ENCODE results near the gene PRM3. TPM values are rescaled to one million over a fixed set of nuclear protein-coding genes. Genes with fewer than 3 reads are reported as not detected.

Gene PRM3
- polyA plus RNA-seq, 2 of the 4 experiments (the other 2 are of a cell fraction), result not detected

DNA sequence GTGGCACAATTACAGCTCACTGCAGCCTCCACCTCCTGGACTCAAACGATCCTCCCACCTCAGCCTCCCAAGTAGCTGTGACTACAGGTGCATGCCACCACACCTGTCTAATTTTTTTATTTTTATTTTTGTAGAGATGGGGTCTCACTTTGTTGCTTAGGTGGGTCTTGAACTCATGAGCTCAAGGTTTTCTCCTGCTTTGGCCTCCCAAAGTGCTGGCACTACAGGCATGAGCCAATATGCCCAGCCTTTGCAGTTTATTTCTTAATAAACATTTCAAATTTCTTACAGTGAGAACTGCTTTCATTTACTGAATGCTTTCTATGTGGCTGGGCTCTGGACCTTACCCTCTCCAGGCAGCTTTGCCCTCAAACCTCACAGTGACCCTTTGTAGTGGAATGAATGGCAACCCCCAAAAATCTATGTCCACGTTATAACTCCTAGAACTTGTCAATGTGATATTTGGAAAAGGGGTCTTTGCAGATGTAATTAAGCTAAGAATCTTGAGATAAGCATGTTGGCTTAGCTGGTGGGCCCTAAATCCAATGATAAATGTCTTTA, 2.7 kb downstream of the PRM3 start:
- 40% methylated on average over 2 of the region's 2 CpGs for WGBS (ENCODE audit: missing lambda C conversion rate)
- no peak for FAIRE-seq
- POLR2A ChIA-PET, result no interaction called here

DNA sequence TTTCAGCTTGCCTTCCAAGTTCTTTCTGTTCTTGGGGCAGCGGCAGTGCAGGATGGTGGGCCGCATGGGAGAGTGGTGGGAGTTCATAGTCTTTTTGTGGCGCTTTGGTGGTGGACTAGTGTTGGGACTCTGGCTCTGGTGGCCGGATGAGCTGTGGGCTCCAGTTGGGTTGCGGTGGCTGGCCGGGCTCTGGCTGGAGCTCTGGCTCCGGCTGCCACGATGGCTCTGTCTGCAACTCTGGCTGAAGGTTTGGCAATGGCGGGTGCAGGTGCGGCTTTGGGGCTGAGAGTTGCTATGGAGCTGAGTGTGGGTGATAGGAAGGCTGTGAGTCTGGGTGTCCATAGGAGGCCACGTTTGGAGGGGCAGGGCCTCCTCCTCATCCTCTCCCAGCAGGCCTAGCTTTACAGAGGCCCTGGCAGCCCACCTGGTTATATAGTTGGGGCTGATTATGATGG, 4.5 kb downstream of the PRM3 start, which contains the start of gene TNP2:
TNP2 (minus strand) TSS at position 405 of the 455 bp plus-strand sequence; CDS start at position 342, 63 bp downstream.
- no peak for TF ChIP-seq CBX8 (IDR thresholded peaks at IDR 0.05)
- no peak for TF ChIP-seq JUN (IDR thresholded peaks at IDR 0.05)
- no peak for TF ChIP-seq KDM1A (IDR thresholded peaks at IDR 0.05; ENCODE audit: low read depth)
- no peak for TF ChIP-seq ESRRA (IDR thresholded peaks at IDR 0.05; ENCODE audit: borderline replicate concordance, low read length)
- TF ChIP-seq POLR2A (IDR thresholded peaks at IDR 0.05; ENCODE audit: low read length), result no peak
- TF ChIP-seq BHLHE40 (IDR thresholded peaks at IDR 0.05; ENCODE audit: low read depth, low read length), result no peak
- no peak for TF ChIP-seq ZC3H11A (IDR thresholded peaks at IDR 0.05)
- TF ChIP-seq, protein P1, sequence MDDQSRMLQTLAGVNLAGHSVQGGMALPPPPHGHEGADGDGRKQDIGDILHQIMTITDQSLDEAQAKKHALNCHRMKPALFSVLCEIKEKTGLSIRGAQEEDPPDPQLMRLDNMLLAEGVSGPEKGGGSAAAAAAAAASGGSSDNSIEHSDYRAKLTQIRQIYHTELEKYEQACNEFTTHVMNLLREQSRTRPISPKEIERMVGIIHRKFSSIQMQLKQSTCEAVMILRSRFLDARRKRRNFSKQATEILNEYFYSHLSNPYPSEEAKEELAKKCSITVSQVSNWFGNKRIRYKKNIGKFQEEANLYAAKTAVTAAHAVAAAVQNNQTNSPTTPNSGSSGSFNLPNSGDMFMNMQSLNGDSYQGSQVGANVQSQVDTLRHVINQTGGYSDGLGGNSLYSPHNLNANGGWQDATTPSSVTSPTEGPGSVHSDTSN (IDR thresholded peaks at IDR 0.05), result no peak
- TF ChIP-seq, protein P2, sequence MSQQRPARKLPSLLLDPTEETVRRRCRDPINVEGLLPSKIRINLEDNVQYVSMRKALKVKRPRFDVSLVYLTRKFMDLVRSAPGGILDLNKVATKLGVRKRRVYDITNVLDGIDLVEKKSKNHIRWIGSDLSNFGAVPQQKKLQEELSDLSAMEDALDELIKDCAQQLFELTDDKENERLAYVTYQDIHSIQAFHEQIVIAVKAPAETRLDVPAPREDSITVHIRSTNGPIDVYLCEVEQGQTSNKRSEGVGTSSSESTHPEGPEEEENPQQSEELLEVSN (IDR thresholded peaks at IDR 0.05; ENCODE audit: borderline replicate concordance, low read depth), result no peak
- TF ChIP-seq CHD4 (IDR thresholded peaks at IDR 0.05; ENCODE audit: borderline replicate concordance), result no peak
- H3K9me3 ChIP-seq, result no peaks in the 10 kb centered on the region
- H3K4me2 ChIP-seq, result no peak within 1 kb of the TSS
- ChIA-PET CTCF (interaction anchor here (0.9 to 9.1 kb wide), 3 partner anchors 12 to 305 kb away, joined by 4 to 66 read pairs (median 5); partner anchors contain the start of gene SOCS1), POLR2A (interaction anchor here (0.8 to 1.3 kb wide), 2 partner anchors 13 to 317 kb away, joined by 3 to 9 read pairs; partner anchors contain the start of genes LITAF and SOCS1)
- FAIRE-seq, result no peak
- no peak for ATAC-seq
- H3K27ac ChIP-seq, result no peak within 1 kb of the TSS
- 58% methylated on average over 9 of the region's 11 CpGs for WGBS (ENCODE audit: missing lambda C conversion rate)
- H3K4me3 ChIP-seq, result no peak within 1 kb of the TSS
- DNase-seq (ENCODE audit: low read depth in 1 of 2, low spot score in 1 of 2), result no peak
- H3K4me1 ChIP-seq, result no peaks in the 10 kb centered on the region

More for the DNA sequence above, 2.7 kb downstream of the PRM3 start:
- CTCF ChIA-PET, result interaction anchor here (1.0 to 9.1 kb wide), 3 partner anchors 14 to 307 kb away, joined by 3 to 66 read pairs (median 3); partner anchors contain the start of gene SOCS1
- H3K9me3 ChIP-seq, result no peaks in the 10 kb centered on the region
- no peaks in the 10 kb centered on the region for H3K4me1 ChIP-seq
- ATAC-seq (no peak), DNase-seq (ENCODE audit: low read depth in 1 of 2, low spot score in 1 of 2) (no peak)
- H3K27ac ChIP-seq, result no peak overlapping the region
- no peak overlapping the region for H3K4me2 ChIP-seq
- no peak for TF ChIP-seq EHMT2 (IDR thresholded peaks at IDR 0.05; ENCODE audit: low read depth)
- no peak for TF ChIP-seq HOXB5 (CRISPR knock-in tag; IDR thresholded peaks at IDR 0.05)
- TF ChIP-seq TP53 (CRISPR knock-in tag; IDR thresholded peaks at IDR 0.05), result no peak
- TF ChIP-seq HOXA7 (CRISPR knock-in tag; IDR thresholded peaks at IDR 0.05), result no peak
- TF ChIP-seq POLR2A (IDR thresholded peaks at IDR 0.05; ENCODE audit: low read length), result no peak
- TF ChIP-seq EP300 (IDR thresholded peaks at IDR 0.05), result no peak
- no peak for TF ChIP-seq RNF2 (IDR thresholded peaks at IDR 0.05; ENCODE audit: borderline replicate concordance, low read depth)
- TF ChIP-seq, protein P3, sequence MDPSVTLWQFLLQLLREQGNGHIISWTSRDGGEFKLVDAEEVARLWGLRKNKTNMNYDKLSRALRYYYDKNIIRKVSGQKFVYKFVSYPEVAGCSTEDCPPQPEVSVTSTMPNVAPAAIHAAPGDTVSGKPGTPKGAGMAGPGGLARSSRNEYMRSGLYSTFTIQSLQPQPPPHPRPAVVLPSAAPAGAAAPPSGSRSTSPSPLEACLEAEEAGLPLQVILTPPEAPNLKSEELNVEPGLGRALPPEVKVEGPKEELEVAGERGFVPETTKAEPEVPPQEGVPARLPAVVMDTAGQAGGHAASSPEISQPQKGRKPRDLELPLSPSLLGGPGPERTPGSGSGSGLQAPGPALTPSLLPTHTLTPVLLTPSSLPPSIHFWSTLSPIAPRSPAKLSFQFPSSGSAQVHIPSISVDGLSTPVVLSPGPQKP (IDR thresholded peaks at IDR 0.05; ENCODE audit: low read depth, low read length), result no peak
- no peak for TF ChIP-seq FOSB (CRISPR knock-in tag; IDR thresholded peaks at IDR 0.05)
- TF ChIP-seq KDM1A (IDR thresholded peaks at IDR 0.05; ENCODE audit: low read depth), result no peak
- TF ChIP-seq, protein P2 (IDR thresholded peaks at IDR 0.05; ENCODE audit: borderline replicate concordance, low read depth), result no peak
- H3K4me3 ChIP-seq, result no peak overlapping the region

DNA sequence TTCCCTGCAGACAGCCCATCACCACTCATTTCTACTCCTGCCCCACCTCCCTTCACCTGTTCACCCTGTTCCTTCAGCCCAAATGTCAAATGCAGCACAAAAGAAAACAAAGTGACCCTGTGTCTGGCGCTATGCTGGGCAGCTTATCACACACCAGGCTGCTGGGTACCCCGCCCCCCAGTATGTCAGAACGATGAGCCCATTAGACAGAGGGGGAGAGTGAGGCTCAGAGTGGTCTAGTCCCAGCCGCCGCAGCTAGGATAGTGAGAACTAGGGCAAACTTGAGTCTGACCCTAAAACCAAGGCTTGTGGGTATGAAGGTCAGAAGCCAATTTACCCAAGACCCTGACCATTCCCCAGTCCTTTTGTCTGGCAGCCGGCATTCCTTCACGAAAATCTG, 8.3 kb downstream of the PRM3 start:
- FAIRE-seq, result no peak

More for the DNA sequence above, 8.3 kb downstream of the PRM3 start:
- Histone ChIP-seq H3K4me2 (no peak overlapping the region), H3K9me3 (no peaks in the 10 kb centered on the region), H3K4me3 (no peak overlapping the region), H3K4me1 (no peaks in the 10 kb centered on the region), H3K27ac (no peak overlapping the region)
- TF ChIP-seq ZSCAN20 (CRISPR knock-in tag; IDR thresholded peaks at IDR 0.05) (no peak), CBX2 (IDR thresholded peaks at IDR 0.05; ENCODE audit: borderline replicate concordance, low read depth) (no peak), EHMT2 (IDR thresholded peaks at IDR 0.05; ENCODE audit: low read depth) (no peak), RNF2 (IDR thresholded peaks at IDR 0.05; ENCODE audit: borderline replicate concordance, low read depth) (no peak), MYC (IDR thresholded peaks at IDR 0.05; ENCODE audit: borderline replicate concordance, low read length) (no peak), CHD4 (IDR thresholded peaks at IDR 0.05; ENCODE audit: borderline replicate concordance) (no peak)
- TF ChIP-seq, protein P4, sequence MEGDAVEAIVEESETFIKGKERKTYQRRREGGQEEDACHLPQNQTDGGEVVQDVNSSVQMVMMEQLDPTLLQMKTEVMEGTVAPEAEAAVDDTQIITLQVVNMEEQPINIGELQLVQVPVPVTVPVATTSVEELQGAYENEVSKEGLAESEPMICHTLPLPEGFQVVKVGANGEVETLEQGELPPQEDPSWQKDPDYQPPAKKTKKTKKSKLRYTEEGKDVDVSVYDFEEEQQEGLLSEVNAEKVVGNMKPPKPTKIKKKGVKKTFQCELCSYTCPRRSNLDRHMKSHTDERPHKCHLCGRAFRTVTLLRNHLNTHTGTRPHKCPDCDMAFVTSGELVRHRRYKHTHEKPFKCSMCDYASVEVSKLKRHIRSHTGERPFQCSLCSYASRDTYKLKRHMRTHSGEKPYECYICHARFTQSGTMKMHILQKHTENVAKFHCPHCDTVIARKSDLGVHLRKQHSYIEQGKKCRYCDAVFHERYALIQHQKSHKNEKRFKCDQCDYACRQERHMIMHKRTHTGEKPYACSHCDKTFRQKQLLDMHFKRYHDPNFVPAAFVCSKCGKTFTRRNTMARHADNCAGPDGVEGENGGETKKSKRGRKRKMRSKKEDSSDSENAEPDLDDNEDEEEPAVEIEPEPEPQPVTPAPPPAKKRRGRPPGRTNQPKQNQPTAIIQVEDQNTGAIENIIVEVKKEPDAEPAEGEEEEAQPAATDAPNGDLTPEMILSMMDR (IDR thresholded peaks at IDR 0.05), result no peak
- ChIA-PET POLR2A (no interaction called here), CTCF (interaction anchor here (1.1 to 3.6 kb wide), 3 partner anchors 10 to 301 kb away, joined by 3 to 17 read pairs (median 10); no protein-coding TSS in a partner anchor)
- 70% methylated on average over 7 of the region's 7 CpGs for WGBS (ENCODE audit: missing lambda C conversion rate)
- DNase-seq (ENCODE audit: low read depth in 1 of 2, low spot score in 1 of 2) (no peak), ATAC-seq (no peak)

Measured in A549 (cell line).